ENCODE results near the gene YRDC. TPM values are rescaled to one million over a fixed set of nuclear protein-coding genes. Genes with fewer than 3 reads are reported as not detected.

YRDC gene
- total RNA-seq, 4 donors from 2014 or later = 8.1 to 12.9 (median 9.7) TPM

DNA sequence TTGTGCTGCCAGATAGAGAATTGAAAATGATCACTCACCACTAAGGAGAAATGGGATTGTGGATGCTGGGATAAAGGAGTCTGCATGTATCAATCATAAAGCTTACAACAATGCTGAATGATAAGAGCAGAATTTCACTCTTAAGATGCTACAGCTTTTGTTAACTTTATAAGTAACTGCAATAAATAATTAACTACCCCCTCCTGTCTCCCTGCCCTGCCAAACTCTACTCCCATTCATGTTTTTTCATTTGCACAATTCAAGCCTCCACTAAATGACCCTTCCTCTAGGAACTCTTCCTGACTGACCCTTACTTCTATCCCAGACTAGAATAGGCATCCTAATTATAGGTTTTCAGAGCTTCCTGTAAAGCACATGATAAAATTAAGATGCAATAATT lies 36.5 kb upstream of the YRDC start:
- peaks cover 0 to 14% (median 0%) of the 10 kb centered on the region in 3 donors for H3K36me3 ChIP-seq
- H3K4me3 ChIP-seq = no peak overlapping the region
- no peaks in the 10 kb centered on the region for H3K9me3 ChIP-seq
- no peak for DNase-seq
- TF ChIP-seq CTCF (IDR thresholded peaks at IDR 0.05) (no peak), POLR2A (IDR thresholded peaks at IDR 0.05) (no peak)
- no peak overlapping the region for H3K27ac ChIP-seq
- no peaks in the 10 kb centered on the region for H3K27me3 ChIP-seq
- peaks cover 0 to 21% (median 0%) of the 10 kb centered on the region in 4 donors for H3K4me1 ChIP-seq

DNA sequence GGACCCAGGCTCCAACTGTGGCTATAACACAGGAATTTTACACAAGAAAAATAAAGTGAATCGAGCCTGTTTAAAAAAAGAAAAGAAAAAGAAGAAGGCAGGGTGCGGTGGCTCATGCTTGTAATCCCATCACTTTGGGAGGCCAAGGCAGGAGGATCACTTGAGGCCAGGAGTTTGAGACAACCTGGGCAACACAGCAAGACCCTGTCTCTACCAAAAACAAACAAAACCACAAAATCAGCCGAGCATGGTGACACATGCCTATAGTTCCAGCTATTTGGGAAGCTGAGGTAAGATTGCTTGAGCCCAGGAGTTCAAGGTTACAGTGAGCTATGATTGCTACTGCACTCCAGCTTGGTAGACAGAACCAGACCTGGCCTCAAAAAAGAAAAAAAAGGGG lies 33.6 kb upstream of the YRDC start:
- no peaks in the 10 kb centered on the region for H3K27me3 ChIP-seq
- H3K9me3 ChIP-seq = no peaks in the 10 kb centered on the region
- TF ChIP-seq POLR2A (IDR thresholded peaks at IDR 0.05) (no peak), CTCF (IDR thresholded peaks at IDR 0.05) (no peak)
- H3K4me1 ChIP-seq = peaks cover 0 to 10% (median 0%) of the 10 kb centered on the region in 4 donors
- no peak for DNase-seq
- no peak overlapping the region for H3K4me3 ChIP-seq
- no peak overlapping the region for H3K27ac ChIP-seq
- peaks cover 0 to 41% (median 0%) of the 10 kb centered on the region in 3 donors for H3K36me3 ChIP-seq

- no peaks in the 10 kb centered on the region for H3K27me3 ChIP-seq
- H3K9me3 ChIP-seq = no peaks in the 10 kb centered on the region
- H3K36me3 ChIP-seq = peaks cover 0 to 49% (median 0%) of the 10 kb centered on the region in 3 donors
- H3K4me1 ChIP-seq = peaks cover 0 to 6% (median 0%) of the 10 kb centered on the region in 4 donors
- TF ChIP-seq POLR2A (IDR thresholded peaks at IDR 0.05) (no peak), CTCF (IDR thresholded peaks at IDR 0.05) (no peak)
- no peak overlapping the region for H3K4me3 ChIP-seq
- H3K27ac ChIP-seq = no peak overlapping the region
- DNase-seq = no peak
Measured at GRCh38 chr1:37840711-37841110, 32.7 kb upstream of the YRDC start.

- peaks cover 0 to 59% (median 0%) of the 10 kb centered on the region in 3 donors for H3K36me3 ChIP-seq
Measured at GRCh38 chr1:37839676-37840075, 31.7 kb upstream of the YRDC start.

GRCh38 chr1:37836788-37837187 lies 28.8 kb upstream of the YRDC start:
- DNase-seq = no peak
- Histone ChIP-seq H3K4me3 (no peak overlapping the region), H3K4me1 (no peaks in the 10 kb centered on the region), H3K36me3 (peaks cover 0 to 88% (median 0%) of the 10 kb centered on the region in 3 donors), H3K27me3 (no peaks in the 10 kb centered on the region), H3K27ac (no peak overlapping the region), H3K9me3 (no peaks in the 10 kb centered on the region)
- TF ChIP-seq POLR2A (IDR thresholded peaks at IDR 0.05) = no peak
- TF ChIP-seq CTCF (IDR thresholded peaks at IDR 0.05) = no peak

More at GRCh38 chr1:37839676-37840075, 31.7 kb upstream of the YRDC start:
- Histone ChIP-seq H3K9me3 (no peaks in the 10 kb centered on the region), H3K4me1 (no peaks in the 10 kb centered on the region), H3K27me3 (no peaks in the 10 kb centered on the region), H3K27ac (no peak overlapping the region), H3K4me3 (no peak overlapping the region)
- DNase-seq = no peak
- no peak for TF ChIP-seq POLR2A (IDR thresholded peaks at IDR 0.05)
- no peak for TF ChIP-seq CTCF (IDR thresholded peaks at IDR 0.05)

DNA sequence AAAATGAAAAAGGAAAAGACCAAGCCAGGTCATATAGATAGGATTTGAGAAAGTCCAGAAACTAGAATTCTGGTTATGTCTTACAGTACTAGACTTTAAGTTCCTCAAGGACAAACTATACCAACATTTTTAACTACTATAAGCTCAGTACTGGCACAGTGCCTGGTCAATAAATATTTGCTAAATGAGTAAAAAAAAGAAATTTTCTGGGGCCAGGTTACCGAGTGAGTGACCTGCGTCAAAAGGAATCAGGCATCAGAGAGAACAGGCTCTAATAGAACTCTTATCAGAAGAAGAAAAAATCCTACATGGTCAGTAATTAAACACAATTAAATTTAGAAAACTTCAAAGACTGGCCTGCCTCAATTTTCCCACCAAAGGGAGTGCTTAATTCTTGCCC lies 23.8 kb upstream of the YRDC start:
- H3K9me3 ChIP-seq = no peaks in the 10 kb centered on the region
- H3K4me3 ChIP-seq = no peak overlapping the region
- no peak overlapping the region for H3K27ac ChIP-seq
- no peak for DNase-seq
- H3K36me3 ChIP-seq = peaks cover 0 to 75% (median 0%) of the 10 kb centered on the region in 3 donors
- H3K4me1 ChIP-seq = no peaks in the 10 kb centered on the region
- no peak for TF ChIP-seq CTCF (IDR thresholded peaks at IDR 0.05)
- no peak for TF ChIP-seq POLR2A (IDR thresholded peaks at IDR 0.05)
- H3K27me3 ChIP-seq = no peaks in the 10 kb centered on the region

Measured in Peyer's patch (tissue), 4 donors.